HCT116 (cell line): Measurements from ENCODE around the gene PDZD4. TPM values are rescaled to one million over a fixed set of nuclear protein-coding genes. Genes with fewer than 3 reads are reported as not detected.

Experiments
- ATAC-seq: fragments of 200-7000 bp; cut with Tn5 transposase; 2 replicates; pipeline ENCODE4 v1.9.1; 2020; ENCODE audit warnings: mild to moderate bottlenecking, moderate library complexity
- BruUV-seq: library from RNA; stranded (reverse); fragments of 400-500 nt; replicated peaks from 2 replicates; lab custom pipeline; 2021; lab: Mats Ljungman, UMichigan
- CTCF ChIA-PET: fragments of 300-600 bp; sonication (Branson Sonifier 250); formaldehyde crosslinking; loops from one replicate; lab custom pipeline; 2021; ENCODE audit warnings: antibody characterized with exemption; lab: Charles Lee
- POLR2A ChIA-PET: fragments of 300-600, 350-600 bp; sonication (Branson Sonifier 250); formaldehyde crosslinking; loops from one replicate; lab custom pipeline; 2021; ENCODE audit warnings: antibody characterized with exemption; lab: Charles Lee
- RAD21 ChIA-PET, 2 experiments: fragments of 300-600 bp; sonication (Branson Sonifier 250); formaldehyde crosslinking; loops; one replicate each; lab custom pipeline; 2023; ENCODE audit warnings: low total read pairs in 2 of 2; ENCODE audit not compliant: uncharacterized antibody in 2 of 2, unreplicated experiment in 2 of 2, low non-redundant PET in 1 of 2; lab: Charles Lee
- DNase-seq: peaks from one replicate; pipeline ENCODE4 v3.0.0-alpha.2; 2010; ENCODE audit warnings: low read depth, low spot score
- H2AFZ ChIP-seq: fragments of 200-600 bp; shearing (Covaris generic), sonication (generic); 2 replicates; pipeline ENCODE4 v1.6.1; 2017; ENCODE audit warnings: low read depth, mixed run types, mixed read lengths, antibody characterized with exemption, low read length; ENCODE audit not compliant: poor library complexity, severe bottlenecking
- H3K27ac ChIP-seq: 2 replicates; pipeline ENCODE4 v1.5.1; 2012; ENCODE audit warnings: low read depth, low read length
- H3K27me3 ChIP-seq: fragments of 200-600 bp; sonication (generic); 2 replicates; pipeline ENCODE4 v1.6.1; 2016; ENCODE audit warnings: mixed run types, low read length, mixed read lengths; ENCODE audit not compliant: insufficient read depth
- H3K36me3 ChIP-seq, 2 experiments: fragments of 200-500 bp in 1 of 2; fragments of 200-600 bp in 1 of 2; sonication (Bioruptor generic) in 1 of 2; sonication (generic) in 1 of 2; 2 replicates each; pipeline versions ENCODE4 v1.5.1 to v1.6.1; 2014 to 2016; ENCODE audit warnings: low read length in 2 of 2, inconsistent platforms in 1 of 2, mixed read lengths in 1 of 2, mixed run types in 1 of 2; ENCODE audit not compliant: insufficient read depth in 2 of 2, control insufficient read depth in 1 of 2
- H3K4me1 ChIP-seq, 2 experiments: fragments of 200-600 bp in 1 of 2; sonication (generic) in 1 of 2; 2 replicates each; pipeline versions ENCODE4 v1.5.1 to v1.6.1; 2012 to 2017; ENCODE audit warnings: low read length in 2 of 2, inconsistent platforms in 1 of 2, mild to moderate bottlenecking in 1 of 2, mixed read lengths in 1 of 2, mixed run types in 1 of 2, moderate library complexity in 1 of 2; ENCODE audit not compliant: insufficient read depth in 2 of 2, control insufficient read depth in 1 of 2
- H3K4me2 ChIP-seq: fragments of 200-600 bp; sonication (generic); 2 replicates; pipeline ENCODE4 v1.6.1; 2017; ENCODE audit warnings: mixed run types, low read length, mixed read lengths
- H3K4me3 ChIP-seq, 2 experiments: fragments of 200-600 bp in 1 of 2; sonication (generic) in 1 of 2; replicated peaks in 1 of 2; 2 replicates each; pipeline ENCODE4 v1.5.1; 2011 to 2016; ENCODE audit warnings: low read length in 2 of 2, control low read depth in 1 of 2, low read depth in 1 of 2, mild to moderate bottlenecking in 1 of 2, mixed read lengths in 1 of 2, mixed run types in 1 of 2
- H3K79me2 ChIP-seq: fragments of 200-600 bp; sonication (generic); 2 replicates; pipeline ENCODE4 v1.6.1; 2017; ENCODE audit warnings: mild to moderate bottlenecking, mixed run types, low read length, moderate library complexity, mixed read lengths; ENCODE audit not compliant: insufficient read depth
- H3K9ac ChIP-seq: fragments of 200-600 bp; sonication (generic); 2 replicates; pipeline ENCODE4 v1.6.1; 2016; ENCODE audit warnings: low read length, mixed read lengths
- H3K9me2 ChIP-seq: fragments of 200-600 bp; sonication (generic), shearing (Covaris generic); 2 replicates; pipeline ENCODE4 v1.6.1; 2017; ENCODE audit warnings: mixed run types, mild to moderate bottlenecking, moderate library complexity; ENCODE audit not compliant: insufficient read depth
- H3K9me3 ChIP-seq, 2 experiments: fragments of 200-500 bp in 1 of 2; fragments of 200-600 bp in 1 of 2; sonication (Bioruptor generic) in 1 of 2; sonication (generic) in 1 of 2; 2 replicates each; pipeline ENCODE4 v1.6.1; 2014 to 2017; ENCODE audit warnings: low read length in 2 of 2, mixed read lengths in 2 of 2, inconsistent platforms in 1 of 2, low read depth in 1 of 2, mild to moderate bottlenecking in 1 of 2, mixed run types in 1 of 2, moderate library complexity in 1 of 2; ENCODE audit not compliant: control insufficient read depth in 1 of 2, insufficient read depth in 1 of 2
- H4K20me1 ChIP-seq: fragments of 200-600 bp; sonication (generic), shearing (Covaris generic); 2 replicates; pipeline ENCODE4 v1.6.1; 2017; ENCODE audit warnings: mixed run types, mild to moderate bottlenecking, moderate library complexity; ENCODE audit not compliant: insufficient read depth
- ATF3 ChIP-seq: IDR thresholded peaks from 2 replicates; pipeline ENCODE4 v1.6.1; 2012
- CTCF ChIP-seq, 3 experiments: fragments of 200-600 bp in 1 of 3; sonication (generic) in 1 of 3; IDR thresholded peaks in 2 of 3; conservative IDR thresholded peaks in 1 of 3; 2 replicates each; pipeline ENCODE4 v1.5.1; 2012 to 2017; ENCODE audit warnings: low read depth in 2 of 3, low read length in 2 of 3, antibody characterized with exemption in 1 of 3, borderline replicate concordance in 1 of 3, control low read depth in 1 of 3, mild to moderate bottlenecking in 1 of 3, mixed read lengths in 1 of 3, mixed run types in 1 of 3, moderate library complexity in 1 of 3; ENCODE audit not compliant: insufficient read depth in 1 of 3
- EGR1 ChIP-seq: IDR thresholded peaks from 2 replicates; pipeline ENCODE4 v1.6.1; 2012; ENCODE audit warnings: low read depth
- EZH2phosphoT487 ChIP-seq: fragments of 200-600 bp; IDR thresholded peaks from 2 replicates; pipeline ENCODE4 v1.6.1; 2018; ENCODE audit warnings: antibody characterized with exemption, borderline replicate concordance
- FOSL1 ChIP-seq: IDR thresholded peaks from 2 replicates; pipeline ENCODE4 v1.6.1; 2012; ENCODE audit warnings: low read depth
- MAX ChIP-seq: IDR thresholded peaks from 2 replicates; pipeline ENCODE4 v1.6.1; 2012
- POLR2A ChIP-seq: IDR thresholded peaks from 2 replicates; pipeline ENCODE4 v1.7.0; 2011; ENCODE audit warnings: borderline replicate concordance; ENCODE audit not compliant: insufficient read depth, insufficient read length; ENCODE audit errors: extremely low read depth
- POLR2AphosphoS5 ChIP-seq: IDR thresholded peaks from 2 replicates; pipeline ENCODE4 v1.6.1; 2011; ENCODE audit warnings: mild to moderate bottlenecking, low read depth, low read length, moderate library complexity
- YY1 ChIP-seq: IDR thresholded peaks from 2 replicates; pipeline ENCODE4 v1.6.1; 2011; ENCODE audit warnings: low read length, low read depth, moderate library complexity, mild to moderate bottlenecking; ENCODE audit not compliant: insufficient replicate concordance; ENCODE audit errors: extremely low read depth
- ZNF274 ChIP-seq: fragments of 200-500 bp; sonication (Bioruptor generic); IDR thresholded peaks from 2 replicates; pipeline ENCODE4 v1.6.1; 2014; ENCODE audit warnings: mild to moderate bottlenecking, low read depth, low read length, inconsistent platforms
- intact Hi-C: fragments of 100-400 bp; cut with micrococcal nuclease; formaldehyde crosslinking; loops from 2 replicates; pipeline ENCODE4 v1.10.0; 2022
- total RNA-seq: library from RNA; stranded (reverse); gene quantifications from one replicate; pipeline ENCODE4 v1.2.1, GENCODE V29; 2021; ENCODE audit not compliant: unreplicated experiment
- TF ChIP-seq, protein P1 (sequence below): IDR thresholded peaks from 2 replicates; pipeline ENCODE4 v1.6.1; 2012; ENCODE audit warnings: low read depth

Gene PDZD4
- total RNA-seq, 1 experiment from 2014 or later: 0.30 TPM

GRCh38 chrX:153868576-153869472 lies 38.5 kb upstream of the PDZD4 start:
- Histone ChIP-seq H3K79me2 (no peaks in the 10 kb centered on the region), H3K27ac (no peak overlapping the region), H2AFZ (no peak overlapping the region), H4K20me1 (no peaks in the 10 kb centered on the region), H3K9me3 (no peaks in the 10 kb centered on the region), H3K4me2 (no peak overlapping the region), H3K9ac (no peak overlapping the region), H3K36me3 (no peaks in the 10 kb centered on the region), H3K4me1 (no peaks in the 10 kb centered on the region), H3K9me2 (no peaks in the 10 kb centered on the region), H3K4me3 (no peak overlapping the region), H3K27me3 (no peaks in the 10 kb centered on the region)
- ATAC-seq (no peak), DNase-seq (no peak)
- POLR2A ChIA-PET: no interaction called here
- RAD21 ChIA-PET: no interaction called here
- intact Hi-C loops: no loop called here
- TF ChIP-seq EGR1: no peak
- TF ChIP-seq YY1: no peak
- TF ChIP-seq, protein P1, sequence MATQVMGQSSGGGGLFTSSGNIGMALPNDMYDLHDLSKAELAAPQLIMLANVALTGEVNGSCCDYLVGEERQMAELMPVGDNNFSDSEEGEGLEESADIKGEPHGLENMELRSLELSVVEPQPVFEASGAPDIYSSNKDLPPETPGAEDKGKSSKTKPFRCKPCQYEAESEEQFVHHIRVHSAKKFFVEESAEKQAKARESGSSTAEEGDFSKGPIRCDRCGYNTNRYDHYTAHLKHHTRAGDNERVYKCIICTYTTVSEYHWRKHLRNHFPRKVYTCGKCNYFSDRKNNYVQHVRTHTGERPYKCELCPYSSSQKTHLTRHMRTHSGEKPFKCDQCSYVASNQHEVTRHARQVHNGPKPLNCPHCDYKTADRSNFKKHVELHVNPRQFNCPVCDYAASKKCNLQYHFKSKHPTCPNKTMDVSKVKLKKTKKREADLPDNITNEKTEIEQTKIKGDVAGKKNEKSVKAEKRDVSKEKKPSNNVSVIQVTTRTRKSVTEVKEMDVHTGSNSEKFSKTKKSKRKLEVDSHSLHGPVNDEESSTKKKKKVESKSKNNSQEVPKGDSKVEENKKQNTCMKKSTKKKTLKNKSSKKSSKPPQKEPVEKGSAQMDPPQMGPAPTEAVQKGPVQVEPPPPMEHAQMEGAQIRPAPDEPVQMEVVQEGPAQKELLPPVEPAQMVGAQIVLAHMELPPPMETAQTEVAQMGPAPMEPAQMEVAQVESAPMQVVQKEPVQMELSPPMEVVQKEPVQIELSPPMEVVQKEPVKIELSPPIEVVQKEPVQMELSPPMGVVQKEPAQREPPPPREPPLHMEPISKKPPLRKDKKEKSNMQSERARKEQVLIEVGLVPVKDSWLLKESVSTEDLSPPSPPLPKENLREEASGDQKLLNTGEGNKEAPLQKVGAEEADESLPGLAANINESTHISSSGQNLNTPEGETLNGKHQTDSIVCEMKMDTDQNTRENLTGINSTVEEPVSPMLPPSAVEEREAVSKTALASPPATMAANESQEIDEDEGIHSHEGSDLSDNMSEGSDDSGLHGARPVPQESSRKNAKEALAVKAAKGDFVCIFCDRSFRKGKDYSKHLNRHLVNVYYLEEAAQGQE: no peak
- no peak for TF ChIP-seq ZNF274
- TF ChIP-seq ATF3: no peak
- no peak for TF ChIP-seq FOSL1
- TF ChIP-seq EZH2phosphoT487: no peak
- TF ChIP-seq CTCF (IDR thresholded peaks at IDR 0.05 in 2 of 3, conservative IDR thresholded peaks at IDR 0.05 in 1 of 3; ENCODE audit: borderline replicate concordance in 1 of 3, insufficient read depth in 1 of 3, low read depth in 2 of 3, low read length in 2 of 3): no peak
- no peak for TF ChIP-seq MAX
- TF ChIP-seq POLR2AphosphoS5: no peak
- no peak for TF ChIP-seq POLR2A
- CTCF ChIA-PET: no interaction called here
- BruUV-seq: no TSS peak
